NT2/D1 (cell line): ENCODE results near the gene ADCY7.

ENCODE experiments used
- DNase-seq: peaks from one replicate; pipeline ENCODE4 v3.0.0-alpha.2; 2011; ENCODE audit warnings: low read depth, low spot score
- H3K27me3 ChIP-seq: 2 replicates; pipeline ENCODE4 v1.6.0; 2011; ENCODE audit warnings: mild to moderate bottlenecking; ENCODE audit not compliant: insufficient read length, insufficient read depth
- H3K36me3 ChIP-seq: 2 replicates; pipeline ENCODE4 v1.6.1; 2011; ENCODE audit warnings: mild to moderate bottlenecking, low read length, mixed read lengths; ENCODE audit not compliant: insufficient read depth, insufficient read length
- H3K4me1 ChIP-seq: 2 replicates; pipeline ENCODE4 v1.5.1; 2011; ENCODE audit not compliant: insufficient read depth, insufficient read length
- H3K4me3 ChIP-seq: 2 replicates; pipeline ENCODE4 v1.5.1; 2011; ENCODE audit warnings: low read depth; ENCODE audit not compliant: insufficient read length
- H3K9ac ChIP-seq: 2 replicates; pipeline ENCODE4 v1.6.0; 2011; ENCODE audit warnings: low read depth; ENCODE audit not compliant: insufficient read length
- H3K9me3 ChIP-seq: 2 replicates; pipeline ENCODE4 v1.5.1; 2011; ENCODE audit warnings: mild to moderate bottlenecking, low read length; ENCODE audit not compliant: insufficient read depth
- SUZ12 ChIP-seq: IDR thresholded peaks from 2 replicates; pipeline ENCODE4 v1.6.1; 2011; ENCODE audit not compliant: insufficient read length, insufficient read depth; ENCODE audit errors: extremely low read depth
- YY1 ChIP-seq: IDR thresholded peaks from 2 replicates; pipeline ENCODE4 v1.6.1; 2011; ENCODE audit not compliant: insufficient read length, insufficient read depth
- ZNF274 ChIP-seq: IDR thresholded peaks from 2 replicates; pipeline ENCODE4 v1.6.1; 2011; ENCODE audit warnings: mild to moderate bottlenecking, low read depth, low read length

Gene ADCY7

GRCh38 chr16:50313596-50314478, 47.5 kb downstream of the ADCY7 start:
- Histone ChIP-seq H3K27me3 (no peaks in the 10 kb centered on the region), H3K9ac (no peak overlapping the region), H3K36me3 (peaks cover 71% of the 10 kb centered on the region), H3K4me1 (no peaks in the 10 kb centered on the region), H3K4me3 (no peak overlapping the region), H3K9me3 (peaks cover 2% of the 10 kb centered on the region; the same call in 1 of the 2 replicates)
- no peak for DNase-seq
- TF ChIP-seq YY1 = no peak
- TF ChIP-seq SUZ12 = no peak
- no peak for TF ChIP-seq ZNF274

GRCh38 chr16:50314665-50315064, 48.3 kb downstream of the ADCY7 start:
- no peak for DNase-seq
- peaks cover 78% of the 10 kb centered on the region for H3K36me3 ChIP-seq
- TF ChIP-seq SUZ12 = no peak
- H3K4me3 ChIP-seq = no peak overlapping the region
- no peak overlapping the region for H3K9ac ChIP-seq
- no peaks in the 10 kb centered on the region for H3K9me3 ChIP-seq
- H3K4me1 ChIP-seq = no peaks in the 10 kb centered on the region
- no peaks in the 10 kb centered on the region for H3K27me3 ChIP-seq

GRCh38 chr16:50315346-50315997, 49.1 kb downstream of the ADCY7 start:
- DNase-seq = no peak
- no peaks in the 10 kb centered on the region for H3K4me1 ChIP-seq
- no peak overlapping the region for H3K4me3 ChIP-seq
- no peaks in the 10 kb centered on the region for H3K9me3 ChIP-seq
- TF ChIP-seq ZNF274 (no peak), SUZ12 (no peak), YY1 (no peak)
- no peaks in the 10 kb centered on the region for H3K27me3 ChIP-seq
- peaks cover 86% of the 10 kb centered on the region for H3K36me3 ChIP-seq
- no peak overlapping the region for H3K9ac ChIP-seq

DNA sequence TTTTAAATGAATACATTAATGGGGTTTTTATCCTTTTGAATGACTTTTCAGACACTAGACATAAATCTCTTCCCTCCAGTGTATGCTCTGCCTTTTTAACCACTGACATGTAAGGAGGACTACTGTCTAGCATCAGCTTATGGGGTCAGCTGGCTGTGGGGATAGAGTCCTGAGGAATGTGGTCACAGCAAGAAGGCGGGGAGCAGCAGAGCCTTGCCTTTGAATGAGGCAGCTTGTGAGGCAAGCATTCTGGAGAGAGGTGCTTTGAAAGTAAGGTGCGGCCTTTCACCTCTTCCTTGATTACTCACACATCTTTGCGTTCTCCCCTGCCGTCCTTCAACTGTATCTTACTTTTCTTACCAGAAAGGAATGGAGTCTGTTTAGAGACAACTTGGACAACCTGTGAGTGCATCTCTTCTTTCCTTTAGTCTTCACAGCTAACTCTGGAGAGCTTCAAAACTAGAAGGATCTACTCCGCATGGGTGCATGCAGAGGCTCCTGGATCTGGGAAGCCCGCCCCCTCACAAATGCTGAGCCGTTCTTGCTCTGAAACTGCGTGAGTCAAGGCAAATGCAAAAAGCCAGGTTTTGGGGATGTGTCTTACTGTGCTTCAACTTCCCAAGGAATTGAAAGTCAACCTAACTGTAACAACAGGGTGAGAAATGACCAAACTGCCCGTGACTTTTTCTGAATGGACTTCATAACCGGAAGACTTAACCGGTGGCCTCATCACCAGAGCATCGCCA, 49.9 kb downstream of the ADCY7 start:
- DNase-seq = no peak
- Histone ChIP-seq H3K9ac (no peak overlapping the region), H3K27me3 (no peaks in the 10 kb centered on the region), H3K4me1 (no peaks in the 10 kb centered on the region), H3K36me3 (peaks cover 93% of the 10 kb centered on the region), H3K4me3 (no peak overlapping the region), H3K9me3 (no peaks in the 10 kb centered on the region)
- TF ChIP-seq ZNF274 = no peak
- TF ChIP-seq SUZ12 = no peak
- TF ChIP-seq YY1 = no peak

- Histone ChIP-seq H3K27me3 (no peaks in the 10 kb centered on the region), H3K9ac (no peak overlapping the region), H3K4me1 (no peaks in the 10 kb centered on the region), H3K4me3 (no peak overlapping the region), H3K9me3 (no peaks in the 10 kb centered on the region), H3K36me3 (peaks cover 96% of the 10 kb centered on the region)
- DNase-seq = no peak
- TF ChIP-seq YY1 (no peak), SUZ12 (no peak), ZNF274 (no peak)
Observed at GRCh38 chr16:50316848-50317630, 50.7 kb downstream of the ADCY7 start.

GRCh38 chr16:50318796-50319578, 52.6 kb downstream of the ADCY7 start:
- no peak overlapping the region for H3K4me3 ChIP-seq
- no peaks in the 10 kb centered on the region for H3K27me3 ChIP-seq
- H3K9me3 ChIP-seq = no peaks in the 10 kb centered on the region
- no peak overlapping the region for H3K9ac ChIP-seq
- no peaks in the 10 kb centered on the region for H3K4me1 ChIP-seq
- DNase-seq = no peak
- no peak for TF ChIP-seq SUZ12
- TF ChIP-seq ZNF274 = no peak
- no peak for TF ChIP-seq YY1
- peaks cover 95% of the 10 kb centered on the region for H3K36me3 ChIP-seq
